IMR-90 (cell line): ENCODE data around the gene LCE4A. TPM values are rescaled to one million over a fixed set of nuclear protein-coding genes. Genes with fewer than 3 reads are reported as not detected.

ENCODE experiments used
- ATAC-seq: fragments of 200-7000 bp; cut with Tn5 transposase; 2 replicates; pipeline ENCODE4 v1.9.1; 2020; ENCODE audit warnings: low read depth, mild to moderate bottlenecking, moderate library complexity
- BruUV-seq: library from RNA; stranded (reverse); fragments of 400-500 nt; replicated peaks from 2 replicates; lab custom pipeline; 2021; lab: Mats Ljungman, UMichigan
- CTCF ChIA-PET: fragments of 300-600 bp; formaldehyde crosslinking; extraction: SDS; loops from one replicate; lab custom pipeline; 2021; ENCODE audit warnings: antibody characterized with exemption; lab: Yijun Ruan, JAX
- POLR2A ChIA-PET: fragments of 300-600 bp; sonication (Branson Sonifier 250); formaldehyde crosslinking; loops from one replicate; lab custom pipeline; 2022; ENCODE audit warnings: antibody characterized with exemption; ENCODE audit not compliant: unreplicated experiment; lab: Charles Lee
- DNase-seq: peaks from one replicate; pipeline ENCODE4 v3.0.0; 2013
- H2AFZ ChIP-seq: replicated peaks from 2 replicates; pipeline ENCODE3; 2013; ENCODE audit warnings: low read length, mild to moderate bottlenecking; ENCODE audit not compliant: poor library complexity
- H2AK5ac ChIP-seq: 2 replicates; pipeline ENCODE4 v1.6.1; 2013; ENCODE audit warnings: low read depth, low read length, inconsistent platforms
- H2AK9ac ChIP-seq: replicated peaks from 2 replicates; pipeline ENCODE3; 2013; ENCODE audit warnings: mild to moderate bottlenecking, low read depth, low read length, moderate library complexity; ENCODE audit not compliant: poor library complexity
- H2BK120ac ChIP-seq: 2 replicates; pipeline ENCODE4 v1.6.1; 2013; ENCODE audit warnings: low read depth, low read length, inconsistent platforms
- H2BK15ac ChIP-seq: 3 replicates; pipeline ENCODE4 v1.6.1; 2013; ENCODE audit warnings: low read depth, low read length, inconsistent platforms
- H2BK20ac ChIP-seq: 2 replicates; pipeline ENCODE4 v1.6.1; 2013; ENCODE audit warnings: low read depth, mild to moderate bottlenecking, inconsistent platforms, low read length, moderate library complexity
- H2BK5ac ChIP-seq: 2 replicates; pipeline ENCODE4 v1.6.1; 2013; ENCODE audit warnings: mild to moderate bottlenecking, low read depth, low read length, inconsistent platforms; ENCODE audit not compliant: poor library complexity, severe bottlenecking
- H3K14ac ChIP-seq: replicated peaks from 2 replicates; pipeline ENCODE4 v1.6.1; 2013; ENCODE audit warnings: low read depth, low read length, inconsistent platforms
- H3K18ac ChIP-seq: 2 replicates; pipeline ENCODE4 v1.6.1; 2013; ENCODE audit warnings: low read depth, low read length, control low read depth
- H3K23ac ChIP-seq: 2 replicates; pipeline ENCODE4 v1.6.1; 2013; ENCODE audit warnings: low read depth, low read length, inconsistent platforms
- H3K27ac ChIP-seq: 2 replicates; pipeline ENCODE4 v1.5.1; 2013; ENCODE audit warnings: mild to moderate bottlenecking, control low read depth, low read length; ENCODE audit not compliant: insufficient read depth
- H3K27me3 ChIP-seq: 2 replicates; pipeline ENCODE4 v1.6.1; 2013; ENCODE audit warnings: low read length; ENCODE audit not compliant: control insufficient read depth, insufficient read depth
- H3K36me3 ChIP-seq: 2 replicates; pipeline ENCODE4 v1.6.1; 2013; ENCODE audit warnings: low read length, mixed read lengths; ENCODE audit not compliant: control insufficient read depth, insufficient read depth
- H3K4ac ChIP-seq: 2 replicates; pipeline ENCODE4 v1.6.1; 2013; ENCODE audit warnings: low read depth, low read length, inconsistent platforms
- H3K4me1 ChIP-seq: 2 replicates; pipeline ENCODE4 v1.6.1; 2013; ENCODE audit warnings: low read length, mixed read lengths; ENCODE audit not compliant: control insufficient read depth, insufficient read depth
- H3K4me2 ChIP-seq: 2 replicates; pipeline ENCODE4 v1.6.1; 2013; ENCODE audit warnings: low read depth, mild to moderate bottlenecking, control low read depth, low read length, moderate library complexity
- H3K4me3 ChIP-seq: 2 replicates; pipeline ENCODE4 v1.5.1; 2013; ENCODE audit warnings: low read depth, mild to moderate bottlenecking, control low read depth, low read length, moderate library complexity; ENCODE audit not compliant: insufficient read depth
- H3K56ac ChIP-seq: 2 replicates; pipeline ENCODE4 v1.6.1; 2013; ENCODE audit warnings: low read length, inconsistent platforms; ENCODE audit not compliant: insufficient read depth; ENCODE audit errors: extremely low read depth
- H3K79me1 ChIP-seq, 2 experiments: 2 replicates each; pipeline ENCODE4 v1.6.1; 2013; ENCODE audit warnings: low read length in 2 of 2, inconsistent platforms in 1 of 2, low read depth in 1 of 2
- H3K9ac ChIP-seq: 2 replicates; pipeline ENCODE4 v1.6.1; 2013; ENCODE audit warnings: low read depth, low read length, control low read depth
- H3K9me1 ChIP-seq: 2 replicates; pipeline ENCODE4 v1.6.1; 2013; ENCODE audit warnings: low read length, inconsistent platforms; ENCODE audit not compliant: insufficient read depth
- H3K9me3 ChIP-seq: 2 replicates; pipeline ENCODE4 v1.6.1; 2013; ENCODE audit warnings: low read length; ENCODE audit not compliant: control insufficient read depth, insufficient read depth
- H4K20me1 ChIP-seq: 2 replicates; pipeline ENCODE4 v1.6.1; 2013; ENCODE audit warnings: low read length, inconsistent platforms; ENCODE audit not compliant: insufficient read depth
- H4K5ac ChIP-seq: 2 replicates; pipeline ENCODE4 v1.6.1; 2013; ENCODE audit warnings: mild to moderate bottlenecking, low read depth, low read length, control low read depth
- H4K8ac ChIP-seq, 2 experiments: 2 replicates each; pipeline ENCODE4 v1.6.1; 2013; ENCODE audit warnings: low read depth in 2 of 2, low read length in 2 of 2, control low read depth in 1 of 2, inconsistent platforms in 1 of 2
- H4K91ac ChIP-seq: 2 replicates; pipeline ENCODE4 v1.6.1; 2013; ENCODE audit warnings: low read depth, low read length, inconsistent platforms; ENCODE audit not compliant: insufficient read depth
- BHLHE40 ChIP-seq: fragments of 150-350 bp; IDR thresholded peaks from 2 replicates; pipeline ENCODE4 v1.6.1; 2016; ENCODE audit warnings: mild to moderate bottlenecking, low read depth, low read length
- MXI1 ChIP-seq: IDR thresholded peaks from 2 replicates; pipeline ENCODE4 v1.6.1; 2012; ENCODE audit warnings: low read depth, mild to moderate bottlenecking, low read length, moderate library complexity, borderline replicate concordance
- NFE2L2 ChIP-seq: fragments of 150-350 bp; IDR thresholded peaks from 2 replicates; pipeline ENCODE4 v1.6.1; 2016; ENCODE audit warnings: low read depth, mild to moderate bottlenecking, low read length
- RFX5 ChIP-seq: IDR thresholded peaks from 2 replicates; pipeline ENCODE4 v1.8.0; 2012; ENCODE audit warnings: low read depth, mild to moderate bottlenecking, low read length, moderate library complexity
- USF2 ChIP-seq: fragments of 150-350 bp; IDR thresholded peaks from 2 replicates; pipeline ENCODE4 v1.6.1; 2017; ENCODE audit warnings: mild to moderate bottlenecking, antibody characterized with exemption, low read length, low read depth
- WGBS, 2 experiments: methylation state at CpG; one replicate each; pipeline versions ENCODE4 v1.1.5 to v1.1.7; 2013; ENCODE audit warnings: missing lambda C conversion rate in 2 of 2; ENCODE audit not compliant: insufficient read length in 1 of 2; ENCODE audit errors: extremely low coverage in 2 of 2; 5-methylcytosine and 5-hydroxymethylcytosine counted together
- dilution Hi-C: fragments of 300-500 bp; cut with HindIII; formaldehyde crosslinking; loops from one replicate; pipeline ENCODE4 v1.14.3; 2018; ENCODE audit warnings: low sequenced_read_pairs; ENCODE audit not compliant: unreplicated experiment
- in situ Hi-C: fragments of 300-500 bp; cut with MboI; formaldehyde crosslinking; loops from 3 replicates; pipeline ENCODE4 v1.14.3; 2019; ENCODE audit warnings: low sequenced_read_pairs, inconsistent platforms, mixed read lengths
- intact Hi-C: fragments of 100-400 bp; cut with micrococcal nuclease; formaldehyde crosslinking; loops from 2 replicates; pipeline ENCODE4 v1.10.0; 2022
- polyA plus RNA-seq, 3 experiments: library from polyadenylated mRNA; depleted of rRNA; stranded (reverse); fragments of >200 nt; gene quantifications; 2 replicates each; pipeline ENCODE4 v1.2.3, GENCODE V29; 2012; ENCODE audit warnings: low replicate concordance in 1 of 3
- total RNA-seq: library from RNA; depleted of rRNA; stranded (reverse); fragments of >200 nt; gene quantifications from 2 replicates; pipeline ENCODE4 v1.2.3, GENCODE V29; 2012

The LCE4A gene
- total and polyA plus RNA-seq, 2 of the 4 experiments (the other 2 are of a cell fraction): not detected

GRCh38 chr1:152756872-152757271, 48.9 kb downstream of the LCE4A start:
- no peak overlapping the region for H2AK9ac ChIP-seq
- BruUV-seq: no TSS peak
- H3K18ac ChIP-seq: no peak overlapping the region
- H2AFZ ChIP-seq: no peak overlapping the region
- no peaks in the 10 kb centered on the region for H3K9me1 ChIP-seq
- H4K20me1 ChIP-seq: no peaks in the 10 kb centered on the region
- H3K4me3 ChIP-seq: no peak overlapping the region
- no peak overlapping the region for H3K4ac ChIP-seq
- no peak overlapping the region for H4K8ac ChIP-seq
- H3K27ac ChIP-seq: no peak overlapping the region
- no peaks in the 10 kb centered on the region for H3K27me3 ChIP-seq
- in situ Hi-C loops: no loop called here
- H2BK20ac ChIP-seq: no peak overlapping the region
- DNase-seq: no peak
- POLR2A ChIA-PET: no interaction called here
- ATAC-seq: no peak
- TF ChIP-seq USF2 (no peak), RFX5 (no peak), NFE2L2 (0 out of 2 replicates have a peak, but pooled peaks have one; percentile 14), BHLHE40 (no peak), MXI1 (no peak)
- H3K4me1 ChIP-seq: no peaks in the 10 kb centered on the region
- H2BK120ac ChIP-seq: no peak overlapping the region
- CTCF ChIA-PET: no interaction called here
- H4K5ac ChIP-seq: no peak overlapping the region
- no peak overlapping the region for H3K23ac ChIP-seq
- no CpG with 5 or more reads among the region's 2 CpGs for WGBS, 2 experiments
- no peaks in the 10 kb centered on the region for H3K79me1 ChIP-seq
- no peak overlapping the region for H3K4me2 ChIP-seq
- no peaks in the 10 kb centered on the region; the same call in 1 of the 2 replicates for H3K9me3 ChIP-seq
- H2BK5ac ChIP-seq: no peak overlapping the region
- H4K91ac ChIP-seq: no peak overlapping the region
- no peak overlapping the region for H2AK5ac ChIP-seq
- H3K9ac ChIP-seq: no peak overlapping the region
- H3K14ac ChIP-seq: no peak overlapping the region
- H3K56ac ChIP-seq: no peak overlapping the region
- no peaks in the 10 kb centered on the region for H3K36me3 ChIP-seq
- intact Hi-C loops: no loop called here
- dilution Hi-C loops: no loop called here
- H2BK15ac ChIP-seq: no peak overlapping the region
